Transverse colon (tissue), 4 donors: ENCODE measurements around the gene TNFSF8. TPM values are rescaled to one million over a fixed set of nuclear protein-coding genes. Genes with fewer than 3 reads are reported as not detected.
A peak's percentile ranks its signal among the peaks of the same experiment; 100 is the strongest.

Experiments
- DNase-seq: peaks from one replicate; pipeline ENCODE4 v3.0.0-alpha.2; 2019
- H3K27ac ChIP-seq, 4 donors: fragments of 200-600 bp; sonication (generic); 2 replicates each; pipeline ENCODE4 v1.5.1; 2016 to 2018; ENCODE audit warnings: inconsistent platforms in 4 of 4
- H3K27me3 ChIP-seq: fragments of 200-600 bp; sonication (generic); 2 replicates; pipeline ENCODE4 v1.5.1; 2017; ENCODE audit warnings: inconsistent platforms
- H3K36me3 ChIP-seq, 4 donors: fragments of 200-600 bp; sonication (generic); 2 replicates each; pipeline ENCODE4 v1.5.1; 2017 to 2019; ENCODE audit warnings: inconsistent platforms in 4 of 4
- H3K4me1 ChIP-seq, 4 donors: fragments of 200-600 bp; sonication (generic); 2 replicates each; pipeline ENCODE4 v1.5.1; 2017 to 2020; ENCODE audit warnings: inconsistent platforms in 4 of 4
- H3K4me3 ChIP-seq, 4 donors: fragments of 200-600 bp; sonication (generic); 1 replicate in 1 of 4; 2 replicates in 3 of 4; pipeline versions ENCODE4 v1.5.1 to v1.6.1; 2017 to 2019; ENCODE audit warnings: inconsistent platforms in 4 of 4
- H3K9me3 ChIP-seq, 2 donors: fragments of 200-600 bp; sonication (generic); 2 replicates each; pipeline ENCODE4 v1.5.1; 2017 to 2019; ENCODE audit warnings: inconsistent platforms in 2 of 2
- CTCF ChIP-seq, 5 experiments: fragments of 200-600 bp in 3 of 5; fragments of 450-650 bp in 2 of 5; sonication (generic) in 3 of 5; IDR thresholded peaks; 1 replicate in 2 of 5; 2 replicates in 3 of 5; pipeline ENCODE4 v1.5.1; 2016 to 2017; ENCODE audit warnings: antibody characterized with exemption in 5 of 5, inconsistent platforms in 3 of 5, mild to moderate bottlenecking in 2 of 5, moderate library complexity in 1 of 5
- EP300 ChIP-seq: sonication (generic); formaldehyde crosslinking; IDR thresholded peaks from one replicate; pipeline ENCODE4 v1.6.1; 2017; ENCODE audit warnings: antibody characterized with exemption, low read depth
- POLR2A ChIP-seq: fragments of 450-650 bp; IDR thresholded peaks from one replicate; pipeline ENCODE4 v1.6.1; 2016; ENCODE audit warnings: antibody characterized with exemption, mild to moderate bottlenecking, moderate library complexity
- POLR2AphosphoS5 ChIP-seq, 3 donors: sonication (generic); formaldehyde crosslinking; IDR thresholded peaks; one replicate each; pipeline ENCODE4 v1.6.1; 2016; ENCODE audit warnings: antibody characterized with exemption in 3 of 3
- WGBS, 2 donors: methylation state at CpG; one replicate each; pipeline ENCODE4 v1.1.5; 2018; ENCODE audit warnings: low coverage in 1 of 2; 5-methylcytosine and 5-hydroxymethylcytosine counted together
- in situ Hi-C, 4 donors: fragments of 200-750 bp; cut with MboI; loops; one replicate each; pipeline versions ENCODE4 v1.15.0 to v1.15.1; 2017; ENCODE audit warnings: low sequenced_read_pairs in 3 of 4, low pct_ligation_motif_present in 1 of 4, low pct_unique_long_range_greater_than_20kb in 1 of 4
- intact Hi-C: fragments of 100-400 bp; cut with DNase I; formaldehyde crosslinking; loops from one replicate; pipeline ENCODE4 v1.15.1; 2023; ENCODE audit warnings: low total_unique reads
- total RNA-seq, 4 donors: library from RNA; depleted of rRNA; stranded (reverse); fragments of >200 nt; gene quantifications; one replicate each; pipeline ENCODE4 v1.1.0, GENCODE V29; 2016

Gene TNFSF8
- total RNA-seq, 4 donors from 2014 or later = 1.2 to 5.2 TPM; not detected in 2

GRCh38 chr9:114911167-114911821, 19.1 kb downstream of the TNFSF8 start:
- no peak overlapping the region for H3K4me3 ChIP-seq
- no peak for DNase-seq
- WGBS, 2 donors = 73 to 77% methylated on average over 2 of the region's 2 CpGs
- no peak overlapping the region for H3K27ac ChIP-seq
- H3K9me3 ChIP-seq = no peaks in the 10 kb centered on the region
- H3K36me3 ChIP-seq = no peaks in the 10 kb centered on the region
- peaks cover 0 to 29% (median 9%) of the 10 kb centered on the region in 4 donors for H3K4me1 ChIP-seq
- intact Hi-C loops (no loop called here), in situ Hi-C loops (loop anchor here in 2 of 4 donors (5.0 to 10.0 kb wide), 3 partner anchors 101 to 226 kb away; partner anchors contain the start of gene TEX48 (in 1 of the 2))
- no peaks in the 10 kb centered on the region for H3K27me3 ChIP-seq
- TF ChIP-seq CTCF (IDR thresholded peaks at IDR 0.05) = peak; percentile 62 to 77 (median 70)
- no peak for TF ChIP-seq POLR2A
- TF ChIP-seq POLR2AphosphoS5 (IDR thresholded peaks at IDR 0.05) = no peak

GRCh38 chr9:114910541-114910940, 19.9 kb downstream of the TNFSF8 start:
- H3K36me3 ChIP-seq = no peaks in the 10 kb centered on the region
- no peaks in the 10 kb centered on the region for H3K9me3 ChIP-seq
- DNase-seq = no peak
- H3K27me3 ChIP-seq = no peaks in the 10 kb centered on the region
- WGBS, 2 donors = 86 to 91% methylated on average over 4 of the region's 4 CpGs
- in situ Hi-C loops (loop anchor here in 2 of 4 donors (5.0 to 10.0 kb wide), 3 partner anchors 102 to 226 kb away; partner anchors contain the start of gene TEX48 (in 1 of the 2)), intact Hi-C loops (no loop called here)
- no peak overlapping the region for H3K4me3 ChIP-seq
- no peak overlapping the region for H3K27ac ChIP-seq
- TF ChIP-seq POLR2AphosphoS5 (IDR thresholded peaks at IDR 0.05) (no peak), POLR2A (no peak), EP300 (no peak), CTCF (IDR thresholded peaks at IDR 0.05) (no peak)
- peaks cover 0 to 29% (median 9%) of the 10 kb centered on the region in 4 donors for H3K4me1 ChIP-seq

- intact Hi-C loops = no loop called here
- Histone ChIP-seq H3K27ac (no peak overlapping the region), H3K36me3 (no peaks in the 10 kb centered on the region), H3K4me1 (peaks cover 0 to 29% (median 9%) of the 10 kb centered on the region in 4 donors), H3K27me3 (no peaks in the 10 kb centered on the region), H3K9me3 (no peaks in the 10 kb centered on the region), H3K4me3 (no peak overlapping the region)
- in situ Hi-C loops = loop anchor here (5.0 to 10.0 kb wide), 5 partner anchors 103 to 225 kb away; partner anchors contain the start of gene TEX48 (in 1 of the 4)
- TF ChIP-seq EP300 = no peak
- no peak for TF ChIP-seq CTCF (IDR thresholded peaks at IDR 0.05)
- no peak for TF ChIP-seq POLR2A
- TF ChIP-seq POLR2AphosphoS5 (IDR thresholded peaks at IDR 0.05) = no peak
- 93% methylated on average over 1 of the region's 1 CpG; no CpG with 5 or more reads in 1 of the 2 donors for WGBS, 2 donors
- DNase-seq = no peak
Measured at GRCh38 chr9:114909661-114910060, 20.7 kb downstream of the TNFSF8 start.

- WGBS, 2 donors = 74 to 75% methylated on average over 5 to 6 of the region's 6 CpGs
- Histone ChIP-seq H3K9me3 (no peaks in the 10 kb centered on the region), H3K4me1 (peaks cover 0 to 29% (median 9%) of the 10 kb centered on the region in 4 donors), H3K36me3 (no peaks in the 10 kb centered on the region), H3K27me3 (no peaks in the 10 kb centered on the region), H3K4me3 (no peak overlapping the region), H3K27ac (peak overlapping the region in 2 of 4 donors; percentile 7 to 40)
- no peak for TF ChIP-seq POLR2A
- no peak for TF ChIP-seq EP300
- TF ChIP-seq POLR2AphosphoS5 (IDR thresholded peaks at IDR 0.05) = no peak
- no peak for TF ChIP-seq CTCF (IDR thresholded peaks at IDR 0.05)
- DNase-seq = no peak
- intact Hi-C loops = no loop called here
- in situ Hi-C loops = loop anchor here in 3 of 4 donors (5.0 to 10.0 kb wide), 3 partner anchors 103 to 174 kb away; no protein-coding TSS in a partner anchor
Measured at GRCh38 chr9:114908805-114909448, 21.5 kb downstream of the TNFSF8 start.
